CMK (cell line): ENCODE measurements around the gene DCAF15.

ENCODE experiments used
- DNase-seq: peaks from one replicate; pipeline ENCODE4 v3.0.0-alpha.2; 2010; ENCODE audit warnings: low read depth

The DCAF15 gene

GRCh38 chr19:13976446-13976845 is 24.1 kb downstream of the DCAF15 start:
- DNase-seq: no peak

- no peak for DNase-seq
These were observed 25.5 kb downstream of the DCAF15 start for GRCh38 chr19:13977803-13978202.

- peak; percentile 96 for DNase-seq
These were observed 26.3 kb downstream of the DCAF15 start for GRCh38 chr19:13978351-13979243.

- no peak for DNase-seq
These were observed 26.9 kb downstream of the DCAF15 start for GRCh38 chr19:13979244-13979615.

- DNase-seq: no peak
These were observed 27.4 kb downstream of the DCAF15 start for GRCh38 chr19:13979686-13980085.

- DNase-seq: no peak
These were observed 28.0 kb downstream of the DCAF15 start for GRCh38 chr19:13980340-13980739.

- no peak for DNase-seq
These were observed 28.7 kb downstream of the DCAF15 start for GRCh38 chr19:13981021-13981420.

GRCh38 chr19:13981467-13981866 is 29.2 kb downstream of the DCAF15 start:
- no peak for DNase-seq

- no peak for DNase-seq
These were observed 29.7 kb downstream of the DCAF15 start for GRCh38 chr19:13981988-13982501.

- no peak for DNase-seq
These were observed 30.5 kb downstream of the DCAF15 start for GRCh38 chr19:13982773-13983172.

- DNase-seq: no peak
These were observed 31.0 kb downstream of the DCAF15 start for GRCh38 chr19:13983213-13983889.

- DNase-seq: no peak
These were observed 31.9 kb downstream of the DCAF15 start for GRCh38 chr19:13984186-13984585.

GRCh38 chr19:13984875-13985741 is 32.8 kb downstream of the DCAF15 start:
- no peak for DNase-seq

- DNase-seq: no peak
These were observed 33.5 kb downstream of the DCAF15 start for GRCh38 chr19:13985771-13986347.

- DNase-seq: peak; percentile 93
These were observed 34.1 kb downstream of the DCAF15 start for GRCh38 chr19:13986348-13986904.

- peak; percentile 61 for DNase-seq
These were observed 35.0 kb downstream of the DCAF15 start for GRCh38 chr19:13987101-13987890.

- DNase-seq: no peak
These were observed 37.2 kb downstream of the DCAF15 start for GRCh38 chr19:13989487-13989886.

- no peak for DNase-seq
These were observed 37.8 kb downstream of the DCAF15 start for GRCh38 chr19:13990085-13990484.

- DNase-seq: no peak
These were observed 39.7 kb downstream of the DCAF15 start for GRCh38 chr19:13992025-13992424.

GRCh38 chr19:13993590-13994300 is 41.4 kb downstream of the DCAF15 start:
- no peak for DNase-seq
